AG04449 (cell line): ENCODE data around the gene EGLN3.

Source experiments
- CTCF ChIA-PET: fragments of 350-600 bp; formaldehyde crosslinking; extraction: SDS; loops from one replicate; lab custom pipeline; 2021; ENCODE audit warnings: antibody characterized with exemption; lab: Yijun Ruan, JAX
- POLR2A ChIA-PET: fragments of 400-600, 350-600 bp; formaldehyde crosslinking; extraction: SDS; loops from one replicate; lab custom pipeline; 2020; ENCODE audit warnings: antibody characterized with exemption, inconsistent platforms; lab: Yijun Ruan, JAX
- DNase-seq: peaks from one replicate; pipeline ENCODE4 v3.0.0-alpha.2; 2010; ENCODE audit warnings: low read depth, low spot score
- H3K4me3 ChIP-seq: 2 replicates; pipeline ENCODE4 v1.5.1; 2011; ENCODE audit warnings: low read depth, mild to moderate bottlenecking, control low read depth, low read length
- CTCF ChIP-seq: IDR thresholded peaks from one replicate; pipeline ENCODE4 v1.5.1; 2011; ENCODE audit warnings: mild to moderate bottlenecking, moderate library complexity, low read length, control low read depth, inconsistent platforms; ENCODE audit not compliant: insufficient read depth; ENCODE audit errors: missing control alignments

The EGLN3 gene

GRCh38 chr14:33948145-33948868 lies 2.6 kb downstream of the EGLN3 start:
- no peak for DNase-seq
- ChIA-PET CTCF (interaction anchor here (1.2 kb wide), 1 partner anchor 14 kb away, joined by 3 read pairs; no protein-coding TSS in a partner anchor), POLR2A (no interaction called here)
- TF ChIP-seq CTCF: no peak
- no peak overlapping the region for H3K4me3 ChIP-seq

- DNase-seq: no peak
- no peak for TF ChIP-seq CTCF
- no peak overlapping the region for H3K4me3 ChIP-seq
- CTCF ChIA-PET: no interaction called here
- POLR2A ChIA-PET: no interaction called here
Observed at GRCh38 chr14:33946679-33947476, 4.0 kb downstream of the EGLN3 start.

GRCh38 chr14:33945210-33946088 lies 5.4 kb downstream of the EGLN3 start:
- POLR2A ChIA-PET: no interaction called here
- TF ChIP-seq CTCF: no peak
- no peak overlapping the region for H3K4me3 ChIP-seq
- DNase-seq: no peak
- CTCF ChIA-PET: no interaction called here

- CTCF ChIA-PET: no interaction called here
- TF ChIP-seq CTCF: no peak
- no peak for DNase-seq
- no peak overlapping the region for H3K4me3 ChIP-seq
- POLR2A ChIA-PET: no interaction called here
Observed at GRCh38 chr14:33943096-33943883, 7.6 kb downstream of the EGLN3 start.

GRCh38 chr14:33941718-33942117 lies 9.2 kb downstream of the EGLN3 start:
- DNase-seq: no peak

More at GRCh38 chr14:33941718-33942117, 9.2 kb downstream of the EGLN3 start:
- ChIA-PET CTCF (no interaction called here), POLR2A (no interaction called here)
- TF ChIP-seq CTCF: no peak
- H3K4me3 ChIP-seq: no peak overlapping the region
